GF-D8 (cell line): ENCODE measurements around the gene CDCA4.

Experiments
- DNase-seq: peaks from one replicate; lab custom pipeline; 2025; lab: John Stamatoyannopoulos, UW

Gene CDCA4

GRCh38 chr14:105013150-105013785 is 7.6 kb downstream of the CDCA4 start:
- no peak for DNase-seq

GRCh38 chr14:105012171-105012985 is 8.5 kb downstream of the CDCA4 start:
- DNase-seq = no peak

GRCh38 chr14:105011312-105011990 is 9.4 kb downstream of the CDCA4 start:
- no peak for DNase-seq

GRCh38 chr14:105010891-105011291 is 10.0 kb downstream of the CDCA4 start:
- DNase-seq = no peak

- no peak for DNase-seq
Measured at GRCh38 chr14:105010106-105010505, 10.8 kb downstream of the CDCA4 start.

GRCh38 chr14:105007593-105008264 is 13.2 kb downstream of the CDCA4 start:
- DNase-seq = no peak

GRCh38 chr14:105006831-105007592 is 13.9 kb downstream of the CDCA4 start:
- no peak for DNase-seq

- DNase-seq = no peak
Measured at GRCh38 chr14:105005929-105006830, 14.7 kb downstream of the CDCA4 start.

- no peak for DNase-seq
Measured at GRCh38 chr14:105005329-105005928, 15.5 kb downstream of the CDCA4 start.

- no peak for DNase-seq
Measured at GRCh38 chr14:104999361-104999760, 21.5 kb downstream of the CDCA4 start.

GRCh38 chr14:104998801-104999200 is 22.1 kb downstream of the CDCA4 start:
- DNase-seq = no peak

- no peak for DNase-seq
Measured at GRCh38 chr14:104996483-104996882, 24.4 kb downstream of the CDCA4 start.

GRCh38 chr14:104996032-104996431 is 24.9 kb downstream of the CDCA4 start:
- no peak for DNase-seq

GRCh38 chr14:104994978-104995377 is 25.9 kb downstream of the CDCA4 start:
- DNase-seq = no peak

GRCh38 chr14:104993808-104994591 is 26.9 kb downstream of the CDCA4 start:
- no peak for DNase-seq

GRCh38 chr14:104993306-104993705 is 27.6 kb downstream of the CDCA4 start:
- DNase-seq = no peak

- DNase-seq = no peak
Measured at GRCh38 chr14:104992501-104992900, 28.4 kb downstream of the CDCA4 start.

GRCh38 chr14:104991896-104992230 is 29.0 kb downstream of the CDCA4 start:
- DNase-seq = no peak

GRCh38 chr14:104989951-104990303 is 31.0 kb downstream of the CDCA4 start:
- DNase-seq = no peak
